ENCODE measurements around the gene SSX2IP. TPM values are rescaled to one million over a fixed set of nuclear protein-coding genes. Genes with fewer than 3 reads are reported as not detected.
A peak's percentile ranks its signal among the peaks of the same experiment; 100 is the strongest.

The SSX2IP gene
- total and polyA plus RNA-seq, 2 experiments from 2014 or later = 23.2 to 28.4 TPM

DNA sequence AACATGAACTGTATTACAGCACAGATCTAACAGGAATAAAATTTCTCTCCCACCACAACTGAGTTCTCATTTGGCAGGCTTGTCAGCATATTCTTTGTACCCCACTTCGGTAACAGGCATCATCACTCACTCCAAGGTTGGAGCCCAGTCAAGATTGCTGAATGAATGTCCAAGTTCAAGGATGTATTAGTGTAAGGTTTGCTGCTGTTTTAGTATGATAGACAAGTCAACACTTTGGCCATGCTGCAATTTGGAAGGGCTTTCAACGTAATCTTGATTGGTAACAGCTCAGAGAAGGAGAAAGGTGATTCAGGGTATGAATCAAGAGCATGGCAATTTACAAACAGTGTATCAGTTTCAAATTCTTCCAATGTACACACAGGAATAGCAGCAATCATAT is 6.8 kb downstream of the SSX2IP start:
- peaks cover 53% of the 10 kb centered on the region for H3K4me1 Mint-ChIP-seq
- Histone ChIP-seq H3K27ac (ENCODE audit: low read depth) (no peak overlapping the region), H3K4me1 (ENCODE audit: insufficient read depth) (peaks cover 40% of the 10 kb centered on the region), H2AFZ (no peak overlapping the region), H3K79me2 (replicated peaks; ENCODE audit: insufficient read depth) (peaks cover 100% of the 10 kb centered on the region), H3F3A (replicated peaks; ENCODE audit: low read depth) (no peaks in the 10 kb centered on the region), H3K9me2 (ENCODE audit: insufficient read depth) (no peaks in the 10 kb centered on the region), H3K27me3 (ENCODE audit: insufficient read depth) (no peaks in the 10 kb centered on the region), H3K4me3 (no peak overlapping the region), H3K4me2 (no peak overlapping the region), H3K36me3 (ENCODE audit: insufficient read depth) (no peaks in the 10 kb centered on the region), H4K20me1 (replicated peaks; ENCODE audit: insufficient read depth) (peaks cover 15% of the 10 kb centered on the region; the same call in 1 of the 2 replicates)
- H3K27ac Mint-ChIP-seq = no peak overlapping the region
- no peak overlapping the region for H3K4me3 Mint-ChIP-seq
- ATAC-seq (no peak), DNase-seq (ENCODE audit: low spot score) (no peak)
- no peaks in the 10 kb centered on the region for H3K27me3 Mint-ChIP-seq (ENCODE audit: insufficient read depth, low read depth, poor library complexity)
- no peak for TF ChIP-seq ZNF114 (CRISPR knock-in tag; IDR thresholded peaks at IDR 0.05)
- no peak for TF ChIP-seq STAT1 (IDR thresholded peaks at IDR 0.05; ENCODE audit: unreplicated experiment)
- TF ChIP-seq POLR2AphosphoS5 (IDR thresholded peaks at IDR 0.05; ENCODE audit: low read depth) = no peak
- no peak for TF ChIP-seq ZNF331 (CRISPR knock-in tag; IDR thresholded peaks at IDR 0.05; ENCODE audit: low read depth)
- TF ChIP-seq JUNB (IDR thresholded peaks at IDR 0.05; ENCODE audit: unreplicated experiment) = no peak
- H3K9me3 Mint-ChIP-seq = no peaks in the 10 kb centered on the region
- H3K36me3 Mint-ChIP-seq (ENCODE audit: low read depth) = peaks cover under 1% of the 10 kb centered on the region

- Histone ChIP-seq H3K79me2 (replicated peaks; ENCODE audit: insufficient read depth) (peaks cover 100% of the 10 kb centered on the region), H3F3A (replicated peaks; ENCODE audit: low read depth) (no peaks in the 10 kb centered on the region), H3K9me2 (ENCODE audit: insufficient read depth) (no peaks in the 10 kb centered on the region), H3K4me3 (no peak overlapping the region), H3K36me3 (ENCODE audit: insufficient read depth) (no peaks in the 10 kb centered on the region), H4K20me1 (replicated peaks; ENCODE audit: insufficient read depth) (peaks cover 11% of the 10 kb centered on the region; the same call in 1 of the 2 replicates), H3K27ac (ENCODE audit: low read depth) (no peak overlapping the region), H3K4me1 (ENCODE audit: insufficient read depth) (peaks cover 45% of the 10 kb centered on the region), H3K27me3 (ENCODE audit: insufficient read depth) (no peaks in the 10 kb centered on the region), H3K4me2 (no peak overlapping the region), H2AFZ (no peak overlapping the region)
- TF ChIP-seq, protein P1, sequence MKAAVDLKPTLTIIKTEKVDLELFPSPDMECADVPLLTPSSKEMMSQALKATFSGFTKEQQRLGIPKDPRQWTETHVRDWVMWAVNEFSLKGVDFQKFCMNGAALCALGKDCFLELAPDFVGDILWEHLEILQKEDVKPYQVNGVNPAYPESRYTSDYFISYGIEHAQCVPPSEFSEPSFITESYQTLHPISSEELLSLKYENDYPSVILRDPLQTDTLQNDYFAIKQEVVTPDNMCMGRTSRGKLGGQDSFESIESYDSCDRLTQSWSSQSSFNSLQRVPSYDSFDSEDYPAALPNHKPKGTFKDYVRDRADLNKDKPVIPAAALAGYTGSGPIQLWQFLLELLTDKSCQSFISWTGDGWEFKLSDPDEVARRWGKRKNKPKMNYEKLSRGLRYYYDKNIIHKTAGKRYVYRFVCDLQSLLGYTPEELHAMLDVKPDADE (IDR thresholded peaks at IDR 0.05) = no peak
- no peak for TF ChIP-seq POLR2AphosphoS5 (IDR thresholded peaks at IDR 0.05; ENCODE audit: low read depth)
- TF ChIP-seq ZNF331 (CRISPR knock-in tag; IDR thresholded peaks at IDR 0.05; ENCODE audit: low read depth) = no peak
- TF ChIP-seq NANOG (IDR thresholded peaks at IDR 0.05; ENCODE audit: borderline replicate concordance) = no peak
- ATAC-seq (no peak), DNase-seq (ENCODE audit: low spot score) (no peak)
- H3K36me3 Mint-ChIP-seq (ENCODE audit: low read depth) = peaks cover 11% of the 10 kb centered on the region
- no peak overlapping the region for H3K4me3 Mint-ChIP-seq
- H3K27ac Mint-ChIP-seq = no peak overlapping the region
- no peaks in the 10 kb centered on the region for H3K9me3 Mint-ChIP-seq
- H3K27me3 Mint-ChIP-seq (ENCODE audit: insufficient read depth, low read depth, poor library complexity) = no peaks in the 10 kb centered on the region
- H3K4me1 Mint-ChIP-seq = peaks cover 56% of the 10 kb centered on the region
These were observed 8.2 kb downstream of the SSX2IP start for GRCh38 chr1:84682047-84682446.

GRCh38 chr1:84677415-84678099 is 12.7 kb downstream of the SSX2IP start:
- peaks cover 14% of the 10 kb centered on the region for H3K36me3 Mint-ChIP-seq (ENCODE audit: low read depth)
- no peaks in the 10 kb centered on the region for H3K27me3 Mint-ChIP-seq (ENCODE audit: insufficient read depth, low read depth, poor library complexity)
- ATAC-seq (no peak), DNase-seq (ENCODE audit: low spot score) (no peak)
- Histone ChIP-seq H3K79me2 (replicated peaks; ENCODE audit: insufficient read depth) (peaks cover 91% of the 10 kb centered on the region), H3F3A (replicated peaks; ENCODE audit: low read depth) (no peaks in the 10 kb centered on the region), H2AFZ (no peak overlapping the region), H3K4me1 (ENCODE audit: insufficient read depth) (peaks cover 69% of the 10 kb centered on the region), H3K4me2 (no peak overlapping the region), H3K27ac (ENCODE audit: low read depth) (no peak overlapping the region), H3K4me3 (no peak overlapping the region), H3K9me2 (ENCODE audit: insufficient read depth) (no peaks in the 10 kb centered on the region), H4K20me1 (replicated peaks; ENCODE audit: insufficient read depth) (0 out of 2 replicates have a peak, but pooled peaks cover 4% of the 10 kb centered on the region), H3K27me3 (ENCODE audit: insufficient read depth) (no peaks in the 10 kb centered on the region), H3K36me3 (ENCODE audit: insufficient read depth) (no peaks in the 10 kb centered on the region)
- H3K27ac Mint-ChIP-seq = peak overlapping the region; percentile 86
- no peak for TF ChIP-seq POLR2AphosphoS5 (IDR thresholded peaks at IDR 0.05; ENCODE audit: low read depth)
- H3K4me1 Mint-ChIP-seq = peaks cover 70% of the 10 kb centered on the region
- no peaks in the 10 kb centered on the region for H3K9me3 Mint-ChIP-seq
- no peak overlapping the region for H3K4me3 Mint-ChIP-seq
